Mesenchymal stem cell (in vitro differentiated cells and primary cell): ENCODE results near the gene MYD88. TPM values are rescaled to one million over a fixed set of nuclear protein-coding genes. Genes with fewer than 3 reads are reported as not detected.

ENCODE experiments used
- DNase-seq: peaks from one replicate; pipeline ENCODE4 v3.0.0-alpha.2; 2013
- H2AFZ ChIP-seq: one replicate; pipeline ENCODE4 v1.6.1; 2013; ENCODE audit warnings: low read depth, mild to moderate bottlenecking, control low read depth, inconsistent platforms, low read length, moderate library complexity
- H2AK5ac ChIP-seq: 2 replicates; pipeline ENCODE4 v1.6.1; 2013; ENCODE audit warnings: low read length, moderate library complexity, mild to moderate bottlenecking, inconsistent platforms; ENCODE audit not compliant: severe bottlenecking
- H2BK120ac ChIP-seq: one replicate; pipeline ENCODE4 v1.6.1; 2013; ENCODE audit warnings: low read depth, mild to moderate bottlenecking, inconsistent platforms, low read length, moderate library complexity
- H2BK12ac ChIP-seq, 2 experiments: one replicate each; pipeline ENCODE4 v1.6.1; 2013; ENCODE audit warnings: inconsistent platforms in 2 of 2, low read length in 2 of 2, mild to moderate bottlenecking in 2 of 2, moderate library complexity in 2 of 2, control low read depth in 1 of 2
- H2BK15ac ChIP-seq: one replicate; pipeline ENCODE4 v1.6.1; 2013; ENCODE audit warnings: mild to moderate bottlenecking, low read depth, inconsistent platforms; ENCODE audit not compliant: poor library complexity, severe bottlenecking
- H2BK5ac ChIP-seq: 2 replicates; pipeline ENCODE4 v1.6.1; 2013; ENCODE audit warnings: low read depth, mild to moderate bottlenecking, low read length, control low read depth, inconsistent platforms; ENCODE audit not compliant: poor library complexity, severe bottlenecking
- H3K14ac ChIP-seq, 2 experiments: one replicate each; pipeline ENCODE4 v1.6.1; 2013; ENCODE audit warnings: inconsistent platforms in 2 of 2, low read length in 2 of 2, control low read depth in 1 of 2, mild to moderate bottlenecking in 1 of 2, moderate library complexity in 1 of 2
- H3K18ac ChIP-seq, 2 experiments: one replicate each; pipeline ENCODE4 v1.6.1; 2013; ENCODE audit warnings: inconsistent platforms in 2 of 2, low read length in 2 of 2, control low read depth in 1 of 2, low read depth in 1 of 2, mild to moderate bottlenecking in 1 of 2
- H3K23ac ChIP-seq, 2 experiments: one replicate each; pipeline ENCODE4 v1.6.1; 2013; ENCODE audit warnings: inconsistent platforms in 2 of 2, low read length in 2 of 2, mild to moderate bottlenecking in 2 of 2, moderate library complexity in 2 of 2, control low read depth in 1 of 2
- H3K27ac ChIP-seq: 2 replicates; pipeline ENCODE4 v1.5.1; 2013; ENCODE audit warnings: mild to moderate bottlenecking, moderate library complexity, low read length, control low read depth, inconsistent platforms; ENCODE audit not compliant: poor library complexity, severe bottlenecking
- H3K27me3 ChIP-seq, 2 experiments: 2 replicates each; pipeline versions ENCODE4 v1.6.1 to v1.7.0; 2013; ENCODE audit warnings: low read length in 2 of 2, mild to moderate bottlenecking in 2 of 2, moderate library complexity in 2 of 2, control low read depth in 1 of 2, inconsistent platforms in 1 of 2; ENCODE audit not compliant: control insufficient read depth in 1 of 2, insufficient read depth in 1 of 2
- H3K36me3 ChIP-seq, 2 experiments: 2 replicates each; pipeline versions ENCODE4 v1.6.1 to v1.7.0; 2013; ENCODE audit warnings: low read length in 2 of 2, control low read depth in 1 of 2, inconsistent platforms in 1 of 2, low read depth in 1 of 2, mild to moderate bottlenecking in 1 of 2; ENCODE audit not compliant: insufficient read depth in 2 of 2, control insufficient read depth in 1 of 2
- H3K4ac ChIP-seq, 2 experiments: one replicate each; pipeline ENCODE4 v1.6.1; 2013; ENCODE audit warnings: inconsistent platforms in 2 of 2, low read length in 2 of 2, mild to moderate bottlenecking in 2 of 2, moderate library complexity in 2 of 2, control low read depth in 1 of 2, low read depth in 1 of 2
- H3K4me1 ChIP-seq: 2 replicates; pipeline ENCODE4 v1.6.1; 2013; ENCODE audit warnings: low read depth, low read length, control low read depth; ENCODE audit not compliant: control insufficient read depth, insufficient read depth
- H3K4me2 ChIP-seq: 2 replicates; pipeline ENCODE4 v1.6.1; 2013; ENCODE audit warnings: low read length, mild to moderate bottlenecking, inconsistent platforms; ENCODE audit not compliant: poor library complexity, severe bottlenecking
- H3K4me3 ChIP-seq, 2 experiments: 2 replicates each; pipeline versions ENCODE4 v1.5.1 to v1.7.0; 2013; ENCODE audit warnings: low read length in 2 of 2, mild to moderate bottlenecking in 2 of 2, control low read depth in 1 of 2, low read depth in 1 of 2; ENCODE audit not compliant: insufficient read depth in 1 of 2
- H3K79me1 ChIP-seq: replicated peaks from 2 replicates; pipeline ENCODE4 v1.6.1; 2013; ENCODE audit warnings: mild to moderate bottlenecking, control low read depth, low read length, inconsistent platforms; ENCODE audit not compliant: poor library complexity, severe bottlenecking
- H3K9ac ChIP-seq: 2 replicates; pipeline ENCODE4 v1.7.0; 2013; ENCODE audit warnings: mild to moderate bottlenecking, low read length, moderate library complexity
- H3K9me3 ChIP-seq: 2 replicates; pipeline ENCODE4 v1.7.0; 2013; ENCODE audit warnings: mild to moderate bottlenecking, low read length; ENCODE audit not compliant: control insufficient read depth
- H4K8ac ChIP-seq: one replicate; pipeline ENCODE4 v1.6.1; 2013; ENCODE audit warnings: inconsistent platforms, mild to moderate bottlenecking, low read length, moderate library complexity
- H4K91ac ChIP-seq: one replicate; pipeline ENCODE4 v1.6.1; 2013; ENCODE audit warnings: mild to moderate bottlenecking, low read length, inconsistent platforms
- WGBS: methylation state at CpG from one replicate; pipeline ENCODE4 v1.1.7; 2013; ENCODE audit warnings: mixed read lengths; 5-methylcytosine and 5-hydroxymethylcytosine counted together
- small RNA-seq: library from polyadenylated mRNA; stranded (forward); fragments of <200 nt; extraction: miRNeasy Mini kit (QIAGEN cat#:217004); gene quantifications from one replicate; pipeline ENCODE3, GENCODE V24; 2013; ENCODE audit warnings: low read depth

The MYD88 gene

GRCh38 chr3:38186781-38187180, 48.3 kb downstream of the MYD88 start:
- no peak overlapping the region for H2AK5ac ChIP-seq
- no peak overlapping the region for H3K4me3 ChIP-seq
- H3K14ac ChIP-seq = no peak overlapping the region
- no peaks in the 10 kb centered on the region for H3K9me3 ChIP-seq
- H3K79me1 ChIP-seq = peaks cover 21% of the 10 kb centered on the region
- H2BK120ac ChIP-seq = no peak overlapping the region
- no peak overlapping the region for H2BK15ac ChIP-seq
- no peak overlapping the region for H3K4ac ChIP-seq
- H3K4me2 ChIP-seq = no peak overlapping the region
- no peak overlapping the region for H2BK12ac ChIP-seq
- H3K27me3 ChIP-seq = no peaks in the 10 kb centered on the region
- H2BK5ac ChIP-seq = no peak overlapping the region
- H3K4me1 ChIP-seq = peaks cover 2% of the 10 kb centered on the region
- no peak for DNase-seq
- H3K18ac ChIP-seq = no peak overlapping the region
- no peak overlapping the region for H4K8ac ChIP-seq
- no peak overlapping the region for H2AFZ ChIP-seq
- WGBS = 88% methylated on average over 1 of the region's 1 CpG
- no peak overlapping the region for H3K9ac ChIP-seq
- no peak overlapping the region for H4K91ac ChIP-seq
- no peak overlapping the region for H3K27ac ChIP-seq
- peaks cover 13 to 61% of the 10 kb centered on the region in 2 experiments for H3K36me3 ChIP-seq
- H3K23ac ChIP-seq = no peak overlapping the region

GRCh38 chr3:38190481-38190881, 52.0 kb downstream of the MYD88 start:
- H3K9me3 ChIP-seq = no peaks in the 10 kb centered on the region
- H3K18ac ChIP-seq = no peak overlapping the region

More at GRCh38 chr3:38190481-38190881, 52.0 kb downstream of the MYD88 start:
- no peaks in the 10 kb centered on the region for H3K4me1 ChIP-seq
- H3K23ac ChIP-seq = no peak overlapping the region
- H3K14ac ChIP-seq = no peak overlapping the region
- no peaks in the 10 kb centered on the region for H3K27me3 ChIP-seq
- no peak overlapping the region for H2AFZ ChIP-seq
- no peak overlapping the region for H4K91ac ChIP-seq
- no peak overlapping the region for H2BK5ac ChIP-seq
- no peak overlapping the region for H3K4me2 ChIP-seq
- peaks cover 8 to 67% of the 10 kb centered on the region in 2 experiments for H3K36me3 ChIP-seq
- H2BK120ac ChIP-seq = no peak overlapping the region
- no peak overlapping the region for H2BK12ac ChIP-seq
- H3K4me3 ChIP-seq = no peak overlapping the region
- no peak overlapping the region for H2BK15ac ChIP-seq
- H3K9ac ChIP-seq = no peak overlapping the region
- no peak for DNase-seq
- no peak overlapping the region for H4K8ac ChIP-seq
- peaks cover 16% of the 10 kb centered on the region for H3K79me1 ChIP-seq
- H3K27ac ChIP-seq = no peak overlapping the region
- no peak overlapping the region for H3K4ac ChIP-seq
- no peak overlapping the region for H2AK5ac ChIP-seq

Small RNA genes lying within 50 kb of the gene (small RNA-seq; reads per million reads assigned to genes)
- gene RF00019 = not detected
